ENCODE data around the gene THSD4.

- TF ChIP-seq CTCF (IDR thresholded peaks at IDR 0.05), result no peak
- TF ChIP-seq POLR2A (IDR thresholded peaks at IDR 0.05), result no peak
Measured at GRCh38 chr15:71142780-71143179, 27.5 kb downstream of the THSD4 start.
